ENCODE data around the gene TKT. TPM values are rescaled to one million over a fixed set of nuclear protein-coding genes. Genes with fewer than 3 reads are reported as not detected.

The TKT gene
- total RNA-seq, 1 donor from 2014 or later, result 423 TPM

- peaks cover 0 to 55% of the 10 kb centered on the region in 2 donors for H3K36me3 ChIP-seq
- no peak overlapping the region for H3K27ac ChIP-seq
- intact Hi-C loops (cut with DNase I), result no loop called here
Measured at GRCh38 chr3:53180305-53181023, 75.4 kb downstream of the TKT start.

GRCh38 chr3:53179580-53179979 is 76.2 kb downstream of the TKT start:
- intact Hi-C loops (cut with DNase I), result no loop called here
- H3K36me3 ChIP-seq, result peaks cover 0 to 47% of the 10 kb centered on the region in 2 donors
- H3K27me3 ChIP-seq, result no peaks in the 10 kb centered on the region
- no peak overlapping the region for H3K4me3 ChIP-seq
- DNase-seq (ENCODE audit: extremely low spot score in 2 of 2), result no peak
- H3K27ac ChIP-seq, result no peak overlapping the region
- no peak for TF ChIP-seq CTCF (IDR thresholded peaks at IDR 0.05)
- TF ChIP-seq POLR2A (IDR thresholded peaks at IDR 0.05), result no peak
- TF ChIP-seq POLR2AphosphoS5 (IDR thresholded peaks at IDR 0.05; ENCODE audit: insufficient read depth in 1 of 2, low read depth in 1 of 2), result no peak
- no peaks in the 10 kb centered on the region for H3K4me1 ChIP-seq
- H3K9me3 ChIP-seq, result no peaks in the 10 kb centered on the region

More at GRCh38 chr3:53180305-53181023, 75.4 kb downstream of the TKT start:
- no peaks in the 10 kb centered on the region for H3K27me3 ChIP-seq
- no peaks in the 10 kb centered on the region for H3K9me3 ChIP-seq
- no peak for TF ChIP-seq POLR2A (IDR thresholded peaks at IDR 0.05)
- TF ChIP-seq CTCF (IDR thresholded peaks at IDR 0.05), result no peak
- no peak for TF ChIP-seq POLR2AphosphoS5 (IDR thresholded peaks at IDR 0.05; ENCODE audit: insufficient read depth in 1 of 2, low read depth in 1 of 2)
- no peak overlapping the region for H3K4me3 ChIP-seq
- H3K4me1 ChIP-seq, result no peaks in the 10 kb centered on the region
- no peak for DNase-seq (ENCODE audit: extremely low spot score in 2 of 2)

- intact Hi-C loops (cut with DNase I), result no loop called here
- H3K36me3 ChIP-seq, result peaks cover 0 to 39% of the 10 kb centered on the region in 2 donors
Measured at GRCh38 chr3:53178246-53178645, 77.6 kb downstream of the TKT start.

GRCh38 chr3:53175613-53176540 is 79.9 kb downstream of the TKT start:
- Histone ChIP-seq H3K27ac (no peak overlapping the region), H3K9me3 (no peaks in the 10 kb centered on the region), H3K36me3 (peaks cover 0 to 22% of the 10 kb centered on the region in 2 donors), H3K4me3 (no peak overlapping the region), H3K27me3 (no peaks in the 10 kb centered on the region), H3K4me1 (no peaks in the 10 kb centered on the region)
- intact Hi-C loops (cut with DNase I), result no loop called here
- no peak for TF ChIP-seq CTCF (IDR thresholded peaks at IDR 0.05)
- TF ChIP-seq POLR2AphosphoS5 (IDR thresholded peaks at IDR 0.05; ENCODE audit: insufficient read depth in 1 of 2, low read depth in 1 of 2), result no peak
- TF ChIP-seq POLR2A (IDR thresholded peaks at IDR 0.05), result no peak
- no peak for DNase-seq (ENCODE audit: extremely low spot score in 2 of 2)

More at GRCh38 chr3:53178246-53178645, 77.6 kb downstream of the TKT start:
- no peak for DNase-seq (ENCODE audit: extremely low spot score in 2 of 2)
- Histone ChIP-seq H3K27me3 (no peaks in the 10 kb centered on the region), H3K4me1 (no peaks in the 10 kb centered on the region), H3K4me3 (no peak overlapping the region), H3K9me3 (no peaks in the 10 kb centered on the region), H3K27ac (no peak overlapping the region)
- no peak for TF ChIP-seq CTCF (IDR thresholded peaks at IDR 0.05)
- no peak for TF ChIP-seq POLR2AphosphoS5 (IDR thresholded peaks at IDR 0.05; ENCODE audit: insufficient read depth in 1 of 2, low read depth in 1 of 2)
- no peak for TF ChIP-seq POLR2A (IDR thresholded peaks at IDR 0.05)

Small RNA genes lying within 50 kb of the gene (small RNA-seq; reads per million reads assigned to genes)
- gene RF00019, result not detected

Other genes starting within 250 kb of the TKT start
- 9.1 TPM for gene SFMBT1, start 209.9 kb downstream of the TKT start, total RNA-seq
- gene RFT1, start 125.6 kb downstream of the TKT start, total RNA-seq, result 13.8 TPM
- gene PRKCD, start 94.8 kb downstream of the TKT start, total RNA-seq, result 32.2 TPM
- 32.9 TPM for gene DCP1A, start 91.5 kb upstream of the TKT start, total RNA-seq
- 0.74 TPM for gene CACNA1D, start 238.6 kb upstream of the TKT start, total RNA-seq

Measured in vagina (tissue), 2 donors.